Bone marrow (tissue), 2 donors: ENCODE measurements around the gene NFIB.

Experiments
- DNase-seq, 2 donors: peaks; one replicate each; lab custom pipeline; 2025; lab: John Stamatoyannopoulos, UW

The NFIB gene

DNA sequence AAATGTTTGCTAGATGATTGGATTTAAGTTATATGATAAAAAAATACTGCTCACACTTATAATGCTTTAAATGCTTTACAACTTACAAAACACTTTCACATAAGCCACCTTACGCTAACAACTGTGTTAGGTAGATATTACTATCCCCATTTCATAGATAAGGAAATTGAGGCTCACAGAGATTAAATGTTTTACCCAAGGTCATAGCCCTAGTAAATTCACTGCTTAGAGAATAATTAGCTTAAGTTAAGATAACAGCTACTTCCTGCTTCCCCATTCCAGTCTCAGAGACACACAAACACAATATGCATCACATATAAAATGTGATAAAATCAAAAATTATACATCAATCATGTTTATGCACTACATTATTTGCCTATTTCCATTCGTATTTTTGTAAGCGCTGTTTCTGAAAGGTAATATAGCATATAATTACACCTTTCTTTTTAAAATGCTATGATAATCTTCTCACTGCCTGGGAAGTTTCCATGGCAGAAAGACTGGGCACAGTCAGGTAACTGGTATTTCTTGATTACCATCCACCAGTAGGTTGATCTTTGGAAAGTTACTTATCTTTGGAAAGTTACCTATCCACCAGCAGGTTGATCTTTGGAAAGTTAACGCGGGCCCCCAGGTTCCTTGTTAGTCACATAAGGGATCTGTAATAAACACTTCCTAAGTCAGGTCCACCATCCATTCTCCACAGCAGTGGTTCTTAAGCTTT lies 101.1 kb downstream of the NFIB start:
- no peak for DNase-seq

DNA sequence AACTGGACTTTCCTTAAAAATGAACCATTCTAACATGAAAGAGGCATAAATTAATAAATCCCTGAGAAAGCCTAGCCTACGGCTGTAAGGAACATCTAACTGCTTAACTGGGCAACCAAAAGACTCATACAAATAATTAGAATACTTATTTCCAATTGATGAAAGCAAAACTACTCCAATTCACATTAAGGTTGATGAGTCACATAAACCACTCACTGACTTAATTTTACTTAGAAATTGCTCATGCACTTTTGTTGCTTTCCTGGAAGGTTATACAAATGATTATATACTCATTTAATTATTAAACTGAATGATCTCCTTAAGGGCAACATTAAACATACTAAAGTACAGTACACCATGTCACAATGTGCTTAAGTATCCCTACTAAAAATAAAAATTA lies 101.9 kb downstream of the NFIB start:
- no peak for DNase-seq

DNA sequence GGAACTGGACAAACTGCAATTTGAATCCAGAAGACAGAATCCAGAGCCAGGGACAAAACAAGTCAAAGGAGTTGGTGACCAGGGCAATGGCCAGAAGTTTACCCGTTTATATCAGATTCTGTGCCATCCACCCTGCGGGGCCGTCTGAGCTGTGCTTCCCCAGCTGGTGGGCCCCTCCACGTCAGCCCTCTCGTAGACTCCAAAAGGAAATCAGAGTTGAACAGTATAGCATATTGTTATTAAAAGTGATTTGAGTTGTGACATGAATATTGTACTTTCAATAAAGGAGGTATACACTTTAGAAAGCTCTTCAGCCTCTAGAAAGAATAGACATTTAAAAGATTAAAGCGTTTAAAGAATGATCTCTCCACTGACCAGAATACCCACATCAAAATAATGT lies 102.4 kb downstream of the NFIB start:
- DNase-seq, result no peak

DNA sequence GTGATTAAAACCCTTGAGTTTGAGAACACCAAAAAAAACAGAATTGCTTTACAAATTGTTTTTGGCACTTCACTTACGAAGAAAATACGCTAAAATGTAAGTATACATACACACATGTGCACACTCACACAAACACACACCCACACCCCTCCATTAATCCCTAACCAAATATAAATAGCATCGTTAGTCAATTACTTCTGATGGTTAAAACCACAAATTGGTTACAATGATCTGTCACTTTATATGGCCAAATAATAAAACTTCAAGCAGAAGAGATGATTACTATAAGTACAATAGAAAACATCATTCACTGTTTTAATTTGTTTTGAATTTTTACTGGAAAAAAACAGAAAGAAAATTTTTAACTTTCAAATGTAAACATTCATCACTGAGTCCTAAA lies 103.5 kb downstream of the NFIB start:
- no peak for DNase-seq

DNA sequence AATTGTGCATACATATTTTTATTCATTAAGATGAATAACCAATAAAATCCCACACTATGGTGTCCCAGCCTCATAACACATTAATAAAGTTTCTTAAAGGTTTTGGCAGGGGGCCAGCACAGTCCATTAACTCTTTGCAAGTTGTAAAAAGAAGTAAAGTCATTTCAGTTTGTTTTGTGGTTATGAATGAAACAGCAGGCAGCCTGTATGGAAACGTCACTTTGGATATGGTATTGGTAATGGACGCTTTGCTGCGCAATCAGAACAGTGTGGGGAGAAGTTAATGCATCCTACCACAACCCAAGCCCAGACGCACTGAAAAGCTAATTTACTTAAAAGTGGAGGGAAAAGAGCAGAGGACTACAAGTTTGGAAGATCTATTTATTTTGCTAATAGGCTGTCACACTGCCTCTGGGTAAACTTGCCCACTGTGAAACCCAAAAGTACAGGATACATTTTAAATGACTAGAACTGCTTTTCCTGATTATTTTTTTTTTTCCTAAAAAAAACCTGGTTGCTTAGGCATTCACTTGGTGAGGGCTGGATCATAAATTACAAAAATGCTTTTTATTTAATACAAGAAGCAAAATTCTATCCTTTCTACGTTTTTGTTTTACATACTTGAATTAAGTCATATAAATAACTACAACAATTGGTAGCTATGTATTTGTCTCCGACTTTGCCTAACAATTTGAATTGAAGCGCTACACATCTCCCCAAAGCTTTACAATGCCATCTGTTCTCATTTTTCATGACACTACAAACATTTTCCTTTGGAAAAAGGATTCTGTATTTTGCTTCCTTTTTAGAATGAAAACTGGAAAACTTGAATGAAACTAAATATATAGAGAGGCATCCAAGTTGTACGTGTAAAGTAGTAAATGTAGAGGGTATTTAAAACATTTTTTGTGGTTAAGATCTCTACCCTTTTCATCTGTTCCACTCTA lies 104.3 kb downstream of the NFIB start:
- DNase-seq, result no peak

DNA sequence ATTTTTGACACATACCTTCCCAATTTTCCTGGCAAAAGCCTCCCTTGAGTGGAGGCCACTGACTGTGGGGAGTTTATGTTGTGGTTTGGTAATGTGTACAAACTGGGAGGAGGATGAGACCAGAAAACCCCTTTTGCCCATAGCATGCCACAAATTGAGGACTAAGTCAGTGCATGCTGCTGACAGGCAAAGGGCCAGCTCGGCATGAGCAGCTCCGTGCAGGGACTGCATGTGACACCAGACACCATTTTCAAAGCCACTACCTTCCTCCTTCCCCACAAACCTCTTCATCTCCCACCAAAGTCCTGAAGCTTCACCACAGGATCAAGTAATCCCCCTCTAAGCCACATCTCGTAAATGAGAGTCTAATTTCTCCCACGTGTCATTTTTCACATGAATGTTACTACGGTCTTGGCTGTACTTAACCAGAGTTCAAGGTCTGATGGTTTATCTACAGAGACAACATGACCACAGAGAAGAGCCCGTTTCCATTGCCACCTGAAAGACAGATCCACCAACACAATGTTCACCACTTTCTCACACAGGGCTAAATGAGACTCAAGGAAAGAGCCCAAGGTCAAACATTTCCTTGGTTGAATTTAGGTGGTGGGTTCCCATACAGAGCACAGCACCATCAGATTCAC lies 106.5 kb downstream of the NFIB start:
- no peak for DNase-seq

DNA sequence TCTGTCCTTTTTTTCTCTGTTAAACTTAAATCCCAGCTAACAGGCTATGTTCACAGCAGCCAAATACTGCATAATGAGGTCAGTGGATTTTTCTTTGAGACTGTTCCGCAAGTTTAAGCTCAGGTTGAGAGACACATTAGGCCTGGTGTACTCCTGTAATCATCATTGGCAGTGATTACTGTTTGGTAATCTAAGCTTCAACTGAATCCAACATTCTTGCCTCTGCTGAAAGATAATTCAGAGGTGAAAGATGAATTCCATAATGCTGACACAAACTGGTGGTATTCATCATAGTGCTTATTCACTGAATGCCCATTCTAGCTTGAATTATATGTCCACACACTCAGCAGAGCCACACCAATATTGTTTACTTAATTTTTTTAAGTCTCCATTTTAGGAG lies 108.5 kb downstream of the NFIB start:
- no peak for DNase-seq

DNA sequence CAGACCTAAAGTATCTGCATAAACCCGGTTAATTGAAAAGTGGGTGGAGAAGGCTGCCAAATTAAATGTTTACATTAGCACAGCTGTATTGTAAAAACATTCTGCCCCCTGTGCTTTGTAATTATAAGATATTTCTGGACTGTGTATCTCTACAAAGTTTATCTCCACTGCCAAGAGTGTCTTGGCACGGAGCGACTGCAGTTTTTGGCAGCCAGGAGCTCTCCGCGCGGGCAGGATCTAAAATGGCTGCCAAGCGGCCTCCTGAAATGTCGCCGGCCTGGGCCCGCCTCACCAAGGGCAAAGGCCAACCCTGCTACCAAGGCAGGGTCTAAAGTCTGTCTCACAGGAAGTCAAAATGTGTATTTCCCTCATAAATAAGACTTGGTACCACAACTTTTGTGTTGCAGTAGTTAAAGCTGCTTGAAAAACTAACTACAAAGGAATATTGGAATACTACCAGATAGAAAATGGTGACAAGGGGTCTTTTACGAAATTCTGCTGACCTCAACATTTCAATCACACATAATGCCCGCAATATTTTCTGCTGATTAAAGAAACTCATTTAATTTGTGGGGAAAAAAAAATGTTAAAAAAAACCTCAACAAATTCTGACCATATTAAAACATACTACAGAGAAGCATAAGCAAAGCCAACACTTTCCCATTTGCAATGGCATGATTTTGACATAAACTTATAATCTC lies 110.4 kb downstream of the NFIB start:
- no peak for DNase-seq

DNA sequence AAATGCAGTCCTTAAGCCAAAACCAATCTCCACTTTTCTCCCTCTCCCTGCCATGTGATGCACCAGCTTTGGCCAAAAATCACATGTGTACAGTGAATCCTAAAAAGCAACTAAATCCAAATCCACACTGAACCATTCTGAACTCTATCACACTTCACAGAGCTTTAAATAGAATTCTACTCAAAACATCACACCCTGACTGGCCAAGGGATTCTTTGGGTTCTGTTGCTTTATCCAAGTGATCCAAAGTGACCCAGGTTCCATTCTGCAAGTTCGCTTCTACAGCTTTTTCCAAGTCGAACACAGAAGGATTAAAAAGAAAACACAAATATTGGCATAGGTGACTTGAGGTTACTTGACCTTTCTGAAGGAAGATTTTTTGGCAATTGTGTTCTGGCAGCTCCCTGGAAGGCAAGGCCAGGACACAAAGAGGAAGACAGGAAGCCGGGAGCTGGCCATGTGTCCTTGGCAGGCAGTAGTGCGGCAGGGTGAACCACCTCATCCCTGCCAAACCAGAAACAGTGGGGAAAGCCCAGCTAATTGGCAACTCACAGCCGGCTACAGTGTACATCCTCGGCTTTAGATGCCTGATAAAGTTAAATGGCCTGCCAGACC lies 115.0 kb downstream of the NFIB start:
- no peak for DNase-seq

DNA sequence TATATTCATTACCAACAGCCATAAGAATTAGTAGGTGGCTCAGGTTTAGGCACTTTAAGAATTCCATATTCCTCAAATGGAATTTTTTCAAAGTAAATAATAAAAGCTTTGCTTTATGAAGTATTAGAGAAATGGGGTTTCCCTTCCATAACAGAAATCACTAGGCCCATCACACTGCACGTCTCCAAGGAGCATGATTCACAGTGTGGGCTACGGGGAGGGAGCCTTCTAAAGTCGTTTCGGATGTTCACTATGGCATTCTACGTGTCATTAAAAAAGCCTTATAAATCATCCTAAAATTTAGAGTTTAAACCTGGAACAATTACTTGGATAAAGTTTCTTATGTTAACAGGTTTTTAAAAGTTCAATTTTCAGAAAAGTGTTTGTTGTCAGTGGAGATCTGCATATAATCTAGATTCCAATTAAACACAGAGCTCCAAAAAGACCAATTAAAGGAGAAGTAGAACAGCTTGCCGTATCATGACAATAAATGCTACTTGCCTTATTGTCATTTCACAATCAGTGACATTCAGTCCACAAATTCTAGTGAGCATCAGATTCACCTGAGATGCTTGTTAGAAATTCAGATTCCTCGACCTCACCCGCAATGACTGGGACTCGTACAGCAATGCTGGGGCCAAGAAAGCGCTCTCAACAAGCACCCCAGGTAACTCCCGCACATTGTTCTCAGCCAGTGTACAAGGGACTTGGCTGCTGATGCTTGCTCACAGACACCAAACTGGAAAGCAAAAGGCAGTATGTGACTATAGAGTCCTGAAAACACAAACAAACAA lies 115.7 kb downstream of the NFIB start:
- DNase-seq, result no peak

DNA sequence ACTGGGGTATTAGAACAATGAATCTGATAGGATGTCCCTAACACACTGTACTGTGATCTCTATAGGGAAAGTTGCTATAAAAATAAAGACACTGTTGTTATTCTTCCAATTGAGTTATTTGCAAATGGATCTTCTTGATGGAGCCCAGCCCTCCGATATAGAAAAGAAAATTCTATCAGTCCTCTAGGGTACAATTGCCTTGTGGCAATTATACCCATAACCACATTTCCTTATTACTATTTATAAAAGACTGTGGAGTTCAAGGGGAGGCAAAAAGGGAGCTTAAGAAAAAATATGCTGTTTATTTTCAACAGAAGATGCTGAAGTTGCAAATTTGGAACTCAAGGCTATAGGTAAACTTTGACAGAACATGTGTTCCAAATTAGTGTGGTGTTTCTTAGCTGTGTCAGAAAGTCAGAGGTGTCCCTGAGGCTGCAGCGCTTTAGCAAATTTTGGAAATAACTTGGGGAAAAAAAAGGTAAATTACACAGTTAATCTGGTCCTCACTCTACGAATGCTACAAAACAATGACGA lies 116.5 kb downstream of the NFIB start:
- DNase-seq, result no peak

DNA sequence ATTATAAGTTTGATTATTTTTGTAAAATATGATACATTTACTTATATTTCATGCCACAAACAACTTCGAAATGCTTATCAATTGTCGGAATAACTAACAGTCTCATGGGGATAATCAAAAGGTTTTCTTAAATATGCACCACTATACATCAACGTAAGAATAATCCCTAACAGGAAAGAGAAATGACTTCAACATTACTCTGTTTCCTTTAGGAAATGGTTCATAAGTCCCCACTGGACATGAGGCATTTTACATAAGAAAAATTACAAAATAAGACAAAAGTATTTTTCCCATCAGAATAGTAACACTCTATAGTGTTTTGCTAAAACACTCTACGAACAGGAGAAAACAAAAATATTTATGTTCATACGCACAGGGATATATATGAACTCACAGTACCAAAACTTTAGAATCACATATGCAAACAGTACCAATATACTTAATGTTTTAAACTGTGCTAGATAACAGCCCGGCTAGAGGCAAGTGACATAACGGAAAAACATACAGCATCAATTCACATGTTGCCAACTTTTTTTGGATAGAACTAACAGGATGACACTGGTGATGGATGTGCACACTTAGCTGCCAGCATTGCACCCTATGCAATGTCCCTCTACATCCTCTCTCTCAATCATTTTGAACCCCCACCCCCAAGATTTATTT lies 120.5 kb downstream of the NFIB start:
- DNase-seq, result no peak

DNA sequence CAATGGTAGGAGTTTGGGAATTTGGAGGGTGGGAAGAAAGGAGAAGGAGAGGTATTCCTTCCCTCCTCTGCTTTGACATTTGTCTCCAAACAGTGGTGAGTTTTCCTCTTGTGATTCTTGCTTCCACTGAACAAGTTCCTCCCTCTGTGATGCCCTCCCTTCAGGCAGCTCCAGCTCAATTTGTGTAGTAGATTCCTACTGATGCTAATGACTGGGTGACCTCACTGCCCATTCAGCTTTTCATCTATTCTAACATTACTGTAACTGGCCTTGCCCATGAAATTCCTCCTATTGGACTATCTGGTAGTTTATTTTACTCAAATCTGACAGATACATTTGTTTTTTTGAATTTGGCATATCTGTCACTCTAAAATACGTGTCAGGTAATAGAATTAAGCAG lies 121.4 kb downstream of the NFIB start:
- DNase-seq, result no peak

DNA sequence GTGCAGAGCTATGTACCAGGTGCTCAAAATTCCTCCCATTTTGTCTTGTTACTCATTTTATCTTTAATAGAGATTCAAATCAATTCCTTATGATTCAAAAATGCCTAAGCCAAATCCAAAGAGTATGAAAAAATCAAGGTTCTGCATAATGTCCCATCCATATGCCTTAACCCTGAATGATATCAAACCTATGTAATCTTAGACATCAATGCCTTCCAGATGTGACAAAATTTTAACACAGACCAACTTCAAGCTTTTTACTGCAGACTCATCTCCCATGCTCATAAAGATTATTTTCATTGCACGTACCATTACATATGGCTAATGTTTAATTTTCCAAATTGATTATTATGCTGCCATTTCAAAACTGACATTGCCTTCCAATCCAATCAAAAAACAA lies 122.4 kb downstream of the NFIB start:
- no peak for DNase-seq

DNA sequence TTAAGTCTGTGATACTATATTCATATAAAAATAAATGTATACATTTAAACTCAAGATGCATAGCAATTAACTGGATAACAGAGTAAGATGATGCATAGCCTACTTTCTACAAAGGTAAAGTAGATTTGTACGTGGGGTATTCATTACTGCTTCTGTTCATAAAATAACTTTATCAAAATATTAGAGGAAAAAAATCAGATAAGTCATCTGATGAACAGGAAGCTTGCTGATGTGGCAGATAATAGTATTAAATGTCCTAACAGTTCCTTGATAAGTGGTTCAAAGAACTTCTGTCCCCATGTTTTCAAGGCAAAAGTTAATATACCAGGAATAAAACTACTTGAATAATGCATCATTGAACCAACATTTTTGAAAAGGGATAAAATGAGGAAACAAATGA lies 123.7 kb downstream of the NFIB start:
- no peak for DNase-seq

DNA sequence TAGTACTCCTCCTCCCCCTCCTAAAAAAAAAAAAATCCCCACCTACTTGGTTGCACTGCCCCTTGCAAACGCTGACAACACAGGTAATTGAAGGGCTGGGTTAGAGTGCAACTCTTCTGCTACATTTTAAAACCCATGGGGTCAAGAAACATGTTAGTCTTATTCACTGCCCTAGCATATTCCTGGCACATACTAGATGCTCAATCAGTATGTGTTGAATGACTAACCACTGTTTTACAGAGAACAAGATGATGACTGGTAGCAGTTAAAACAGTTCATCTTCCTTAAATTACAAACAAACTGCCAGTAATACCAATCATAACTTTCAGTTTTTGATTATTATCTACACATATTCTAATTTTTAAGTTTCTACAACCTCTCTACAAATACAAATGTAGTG lies 124.4 kb downstream of the NFIB start:
- no peak for DNase-seq

DNA sequence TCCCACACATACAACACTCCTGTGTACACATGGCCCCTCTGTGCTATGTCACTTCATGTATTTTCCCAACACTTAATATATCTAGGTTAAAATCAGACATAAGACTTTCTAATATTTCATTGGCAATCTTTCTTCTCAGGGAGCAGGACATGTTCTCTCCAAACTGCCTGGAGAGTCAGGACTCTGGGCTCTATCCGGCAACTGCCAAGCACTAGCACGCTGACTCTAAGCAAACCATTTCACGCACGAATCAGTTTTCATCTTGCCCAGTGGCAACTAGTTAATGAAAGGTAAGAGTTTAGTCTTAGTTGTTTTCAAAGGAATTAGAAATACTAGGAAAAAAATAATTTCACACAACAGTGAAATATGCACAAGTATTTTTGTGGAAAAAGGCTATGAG lies 124.8 kb downstream of the NFIB start:
- no peak for DNase-seq

DNA sequence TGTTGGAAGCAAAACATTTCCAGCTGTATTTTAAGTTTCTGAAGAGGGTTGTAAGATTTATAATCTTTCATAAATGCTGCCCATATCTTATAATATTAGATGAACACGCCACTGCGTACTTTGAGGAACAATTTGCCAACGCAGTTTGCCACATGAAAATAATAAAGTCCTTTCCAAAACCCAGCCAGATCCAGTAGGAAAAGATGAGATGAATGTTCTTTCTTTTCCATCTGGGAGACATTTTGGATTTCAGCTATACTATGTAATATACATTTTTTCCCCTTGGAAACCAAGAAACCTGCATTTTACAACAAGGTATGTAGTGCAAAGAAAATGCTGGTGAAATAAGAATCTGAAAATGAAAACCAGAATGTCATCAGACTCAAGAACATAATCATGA lies 125.4 kb downstream of the NFIB start:
- no peak for DNase-seq

DNA sequence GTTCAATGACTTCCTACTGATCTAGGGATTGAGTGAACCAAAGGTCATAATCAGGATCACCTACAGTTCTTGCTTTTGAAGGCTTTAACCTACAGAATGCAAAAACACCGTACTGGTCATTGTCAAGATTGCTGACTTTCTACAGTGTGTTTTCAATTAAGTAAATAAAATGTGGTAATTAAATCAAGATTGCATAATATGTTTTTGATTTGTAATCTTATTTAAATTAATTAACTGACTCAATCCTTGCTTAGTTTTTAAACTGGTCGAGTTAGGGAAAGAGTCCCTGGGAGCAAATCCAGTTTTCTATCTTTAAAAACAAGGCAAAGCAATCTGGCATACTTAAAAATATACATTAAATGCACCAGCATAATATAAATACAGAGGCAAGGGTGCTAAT lies 125.9 kb downstream of the NFIB start:
- DNase-seq, result no peak

DNA sequence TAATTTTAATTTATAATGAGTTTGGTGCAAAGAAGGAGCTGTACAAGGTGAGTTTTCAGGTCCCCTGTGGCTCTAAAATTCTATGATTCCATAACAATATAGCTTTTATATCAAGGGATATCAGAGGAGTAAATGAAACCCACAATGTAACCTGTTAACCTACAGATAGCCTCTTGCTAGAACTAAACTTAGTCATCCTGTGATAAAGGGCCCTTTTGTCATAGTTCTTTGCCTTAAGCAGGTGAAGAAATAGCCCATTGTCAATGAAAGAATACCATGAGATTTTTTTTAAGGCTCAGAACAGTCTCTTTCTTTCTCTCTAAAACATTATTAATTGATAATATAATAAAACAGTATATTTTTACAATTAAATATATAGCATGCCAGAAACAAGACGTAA lies 127.8 kb downstream of the NFIB start:
- DNase-seq, result no peak
